Activated CD4-positive, alpha-beta memory T cell treated with anti-CD3 and anti-CD28 coated beads for 36 hours (primary cell): ENCODE results near the gene ALG8. TPM values are rescaled to one million over a fixed set of nuclear protein-coding genes. Genes with fewer than 3 reads are reported as not detected.

Source experiments
- CTCF ChIA-PET: fragments of 350-600 bp; sonication (Branson Sonifier 250); formaldehyde crosslinking; loops from one replicate; lab custom pipeline; 2021; ENCODE audit warnings: antibody characterized with exemption, inconsistent platforms; lab: Charles Lee
- POLR2A ChIA-PET: fragments of 350-600 bp; sonication (Branson Sonifier 250); formaldehyde crosslinking; loops from one replicate; lab custom pipeline; 2021; ENCODE audit warnings: antibody characterized with exemption; lab: Charles Lee
- DNase-seq: peaks from one replicate; pipeline ENCODE4 v3.0.0-alpha.2; 2020
- H3K27ac Mint-ChIP-seq: one replicate; pipeline ENCODE4 v1.8.0; 2021; ENCODE audit warnings: mixed read lengths
- H3K27me3 Mint-ChIP-seq: one replicate; pipeline ENCODE4 v1.8.0; 2021; ENCODE audit warnings: mixed read lengths
- H3K36me3 Mint-ChIP-seq: one replicate; pipeline ENCODE4 v1.8.0; 2021; ENCODE audit warnings: mixed read lengths
- H3K4me1 Mint-ChIP-seq: one replicate; pipeline ENCODE4 v1.8.0; 2021; ENCODE audit warnings: low read depth, mixed read lengths
- H3K4me3 Mint-ChIP-seq: one replicate; pipeline ENCODE4 v1.8.0; 2021; ENCODE audit warnings: mild to moderate bottlenecking, mixed read lengths
- H3K9me3 Mint-ChIP-seq: one replicate; pipeline ENCODE4 v1.8.0; 2021; ENCODE audit warnings: mixed read lengths
- intact Hi-C: fragments of 100-400 bp; cut with micrococcal nuclease; formaldehyde crosslinking; loops from one replicate; pipeline ENCODE4 v1.15.1; 2023
- total RNA-seq, 2 experiments: library from RNA; stranded (reverse); gene quantifications; one replicate each; pipeline ENCODE4 v1.2.3, GENCODE V29; 2021

The ALG8 gene
- total RNA-seq, 2 experiments from 2014 or later: 45.8 to 45.9 TPM

- Mint-ChIP-seq H3K9me3 (no peaks in the 10 kb centered on the region), H3K27ac (peak overlapping the region; percentile 8), H3K27me3 (no peaks in the 10 kb centered on the region), H3K36me3 (peaks cover 5% of the 10 kb centered on the region), H3K4me3 (no peak overlapping the region), H3K4me1 (peaks cover 45% of the 10 kb centered on the region)
- DNase-seq: no peak
- POLR2A ChIA-PET: interaction anchor here (0.5 to 2.1 kb wide), 3 partner anchors 63 to 151 kb away, joined by 3 to 8 read pairs (median 3); partner anchors contain the start of genes ALG8, KCTD21 and USP35
- intact Hi-C loops: loop anchor here (5.0 kb wide), 2 partner anchors 340 to 485 kb away; partner anchors contain the start of gene GAB2
- CTCF ChIA-PET: interaction anchor here (0.7 to 1.5 kb wide), 2 partner anchors 30 to 31 kb away, joined by 3 to 4 read pairs; no protein-coding TSS in a partner anchor
Observed at GRCh38 chr11:78076733-78077403, 62.6 kb downstream of the ALG8 start.

DNA sequence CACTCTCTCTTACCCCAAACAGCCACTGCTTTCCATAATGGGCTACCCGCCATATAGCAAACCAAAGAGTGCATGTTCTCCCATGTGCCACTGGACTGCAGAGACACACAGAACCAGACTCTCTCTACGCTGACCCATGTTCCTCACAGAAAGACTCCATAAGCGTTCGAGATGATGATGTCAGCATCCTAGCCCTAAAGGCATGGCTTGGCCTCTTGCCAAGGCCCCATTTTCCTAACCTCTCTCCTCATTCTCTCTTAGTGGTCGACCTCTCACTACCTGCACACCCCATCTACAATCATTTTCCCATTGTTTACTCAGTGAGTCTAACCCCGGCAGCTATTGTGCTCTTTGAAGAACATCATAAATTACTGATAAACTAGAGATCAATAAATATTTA lies 64.7 kb downstream of the ALG8 start:
- no peaks in the 10 kb centered on the region for H3K27me3 Mint-ChIP-seq
- peaks cover 34% of the 10 kb centered on the region for H3K4me1 Mint-ChIP-seq
- DNase-seq: no peak
- intact Hi-C loops: loop anchor here (5.0 kb wide), 2 partner anchors 343 to 488 kb away; partner anchors contain the start of gene GAB2
- no peaks in the 10 kb centered on the region for H3K9me3 Mint-ChIP-seq
- H3K4me3 Mint-ChIP-seq: no peak overlapping the region
- no peak overlapping the region for H3K27ac Mint-ChIP-seq
- ChIA-PET POLR2A (no interaction called here), CTCF (no interaction called here)
- H3K36me3 Mint-ChIP-seq: peaks cover 11% of the 10 kb centered on the region

DNA sequence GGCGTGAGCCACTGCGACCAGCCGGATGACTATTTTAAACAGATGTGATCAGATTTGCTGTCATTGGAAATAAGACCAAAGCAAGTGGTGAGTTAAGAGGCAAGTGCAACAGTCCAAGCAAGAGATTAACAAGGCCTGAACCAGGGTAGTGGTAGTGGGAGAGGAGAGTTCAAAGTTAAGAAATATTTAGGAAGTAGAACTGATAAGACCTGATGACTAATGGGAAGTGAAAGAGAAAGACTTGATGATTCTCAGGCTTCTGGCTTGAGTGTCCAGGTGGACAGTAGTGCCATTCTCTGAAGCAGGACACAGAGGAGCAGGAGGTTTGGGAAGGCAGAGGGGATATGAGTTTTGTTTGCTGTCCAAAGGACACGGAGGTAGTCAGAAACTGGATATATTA lies 67.0 kb downstream of the ALG8 start:
- H3K27me3 Mint-ChIP-seq: no peaks in the 10 kb centered on the region
- H3K36me3 Mint-ChIP-seq: peaks cover 22% of the 10 kb centered on the region
- intact Hi-C loops: no loop called here
- H3K4me3 Mint-ChIP-seq: no peak overlapping the region
- no peak for DNase-seq
- H3K9me3 Mint-ChIP-seq: no peaks in the 10 kb centered on the region
- H3K27ac Mint-ChIP-seq: no peak overlapping the region
- ChIA-PET CTCF (no interaction called here), POLR2A (no interaction called here)
- peaks cover 24% of the 10 kb centered on the region for H3K4me1 Mint-ChIP-seq

GRCh38 chr11:78071717-78072116 lies 67.7 kb downstream of the ALG8 start:
- Mint-ChIP-seq H3K4me3 (no peak overlapping the region), H3K27me3 (no peaks in the 10 kb centered on the region), H3K36me3 (peaks cover 25% of the 10 kb centered on the region), H3K27ac (no peak overlapping the region), H3K9me3 (no peaks in the 10 kb centered on the region), H3K4me1 (peaks cover 20% of the 10 kb centered on the region)
- ChIA-PET POLR2A (no interaction called here), CTCF (no interaction called here)
- no peak for DNase-seq
- intact Hi-C loops: no loop called here

GRCh38 chr11:78070621-78071020 lies 68.8 kb downstream of the ALG8 start:
- POLR2A ChIA-PET: no interaction called here
- Mint-ChIP-seq H3K9me3 (no peaks in the 10 kb centered on the region), H3K27ac (no peak overlapping the region), H3K4me1 (peaks cover 11% of the 10 kb centered on the region), H3K27me3 (no peaks in the 10 kb centered on the region), H3K4me3 (no peak overlapping the region), H3K36me3 (peaks cover 23% of the 10 kb centered on the region)
- CTCF ChIA-PET: no interaction called here
- DNase-seq: no peak
- intact Hi-C loops: no loop called here

- no peak for DNase-seq
- H3K4me1 Mint-ChIP-seq: peaks cover 5% of the 10 kb centered on the region
- ChIA-PET CTCF (interaction anchor here (1.6 kb wide), 1 partner anchor 9 kb away, joined by 3 read pairs; no protein-coding TSS in a partner anchor), POLR2A (interaction anchor here (1.2 kb wide), 1 partner anchor 10 kb away, joined by 6 read pairs; the partner anchor contains the start of gene NDUFC2)
- no peak overlapping the region for H3K4me3 Mint-ChIP-seq
- no peaks in the 10 kb centered on the region for H3K9me3 Mint-ChIP-seq
- H3K36me3 Mint-ChIP-seq: peaks cover 23% of the 10 kb centered on the region
- no peaks in the 10 kb centered on the region for H3K27me3 Mint-ChIP-seq
- intact Hi-C loops: no loop called here
- H3K27ac Mint-ChIP-seq: no peak overlapping the region
Observed at GRCh38 chr11:78069465-78069864, 70.0 kb downstream of the ALG8 start.

- Mint-ChIP-seq H3K4me3 (no peak overlapping the region), H3K4me1 (peaks cover 2% of the 10 kb centered on the region), H3K9me3 (no peaks in the 10 kb centered on the region), H3K27me3 (no peaks in the 10 kb centered on the region), H3K36me3 (peaks cover 23% of the 10 kb centered on the region), H3K27ac (no peak overlapping the region)
- ChIA-PET CTCF (interaction anchor here (1.6 kb wide), 1 partner anchor 11 kb away, joined by 3 read pairs; no protein-coding TSS in a partner anchor), POLR2A (no interaction called here)
- no peak for DNase-seq
- intact Hi-C loops: no loop called here
Observed at GRCh38 chr11:78067704-78068103, 71.7 kb downstream of the ALG8 start.

GRCh38 chr11:78066471-78066870 lies 73.0 kb downstream of the ALG8 start:
- ChIA-PET CTCF (no interaction called here), POLR2A (interaction anchor here (0.9 kb wide), 1 partner anchor 13 kb away, joined by 3 read pairs; the partner anchor contains the start of gene NDUFC2)
- Mint-ChIP-seq H3K36me3 (peaks cover 17% of the 10 kb centered on the region), H3K4me3 (no peak overlapping the region), H3K9me3 (no peaks in the 10 kb centered on the region), H3K27me3 (no peaks in the 10 kb centered on the region), H3K27ac (no peak overlapping the region), H3K4me1 (no peaks in the 10 kb centered on the region)
- intact Hi-C loops: no loop called here
- no peak for DNase-seq

DNA sequence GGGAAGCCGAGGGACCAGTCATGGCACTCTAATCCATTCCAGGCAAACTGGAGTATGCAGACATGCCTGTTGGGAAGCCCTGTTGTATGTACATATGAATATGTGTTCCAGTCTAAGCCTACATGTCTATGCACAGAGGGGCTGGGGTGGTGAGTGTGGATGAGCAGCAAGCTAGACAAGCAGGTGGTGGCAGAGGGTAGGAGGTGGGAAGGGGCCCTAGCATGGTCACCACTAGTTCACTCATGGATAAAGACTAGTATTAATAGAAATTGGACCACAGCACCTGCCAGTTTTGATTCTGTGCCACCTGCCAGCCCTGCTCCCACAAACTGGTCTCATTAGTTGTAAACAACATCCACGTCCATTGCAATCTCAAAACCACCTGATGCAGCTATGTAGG lies 74.2 kb downstream of the ALG8 start:
- POLR2A ChIA-PET: interaction anchor here (0.9 kb wide), 1 partner anchor 14 kb away, joined by 3 read pairs; the partner anchor contains the start of gene NDUFC2
- intact Hi-C loops: no loop called here
- H3K4me3 Mint-ChIP-seq: no peak overlapping the region
- H3K27ac Mint-ChIP-seq: no peak overlapping the region
- H3K9me3 Mint-ChIP-seq: no peaks in the 10 kb centered on the region
- H3K4me1 Mint-ChIP-seq: no peaks in the 10 kb centered on the region
- peaks cover 15% of the 10 kb centered on the region for H3K36me3 Mint-ChIP-seq
- no peaks in the 10 kb centered on the region for H3K27me3 Mint-ChIP-seq
- DNase-seq: no peak
- CTCF ChIA-PET: no interaction called here

GRCh38 chr11:78063440-78064181 lies 75.8 kb downstream of the ALG8 start, which contains the start of gene THRSP:
TSS of gene THRSP (plus strand) at chr11:78063861. CDS start at chr11:78063882, 21 bp downstream.
- no peaks in the 10 kb centered on the region for H3K27me3 Mint-ChIP-seq
- no peaks in the 10 kb centered on the region for H3K9me3 Mint-ChIP-seq
- POLR2A ChIA-PET: no interaction called here
- no peak within 1 kb of the TSS for H3K27ac Mint-ChIP-seq
- no peaks in the 10 kb centered on the region for H3K4me1 Mint-ChIP-seq
- CTCF ChIA-PET: interaction anchor here (1.9 kb wide), 1 partner anchor 17 kb away, joined by 8 read pairs; no protein-coding TSS in a partner anchor
- no peak for DNase-seq
- intact Hi-C loops: no loop called here
- no peak within 1 kb of the TSS for H3K4me3 Mint-ChIP-seq
- H3K36me3 Mint-ChIP-seq: peaks cover 6% of the 10 kb centered on the region

DNA sequence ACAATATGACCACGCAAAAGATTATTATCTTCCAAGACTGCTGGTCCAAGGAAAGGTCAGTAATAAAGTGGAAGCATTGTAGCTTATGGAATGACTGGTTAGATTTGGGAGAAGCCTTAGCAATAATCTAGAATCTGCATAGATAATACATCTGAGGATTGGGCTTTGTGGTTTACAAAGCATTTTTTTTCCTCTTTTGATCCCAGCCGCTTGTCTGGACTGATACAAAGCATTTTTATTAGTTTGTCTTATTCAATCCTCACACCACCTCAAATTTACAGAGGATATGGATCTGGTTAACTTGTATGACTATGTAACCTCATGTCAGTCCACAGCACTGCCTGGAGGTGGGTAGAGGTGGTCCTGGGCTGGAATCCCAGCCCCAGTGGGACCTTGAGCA lies 76.8 kb downstream of the ALG8 start:
- peaks cover 5% of the 10 kb centered on the region for H3K36me3 Mint-ChIP-seq
- H3K27ac Mint-ChIP-seq: no peak overlapping the region
- no peaks in the 10 kb centered on the region for H3K4me1 Mint-ChIP-seq
- DNase-seq: no peak
- H3K4me3 Mint-ChIP-seq: no peak overlapping the region
- CTCF ChIA-PET: interaction anchor here (1.9 kb wide), 1 partner anchor 16 kb away, joined by 8 read pairs; no protein-coding TSS in a partner anchor
- H3K27me3 Mint-ChIP-seq: no peaks in the 10 kb centered on the region
- no peaks in the 10 kb centered on the region for H3K9me3 Mint-ChIP-seq
- intact Hi-C loops: no loop called here
- POLR2A ChIA-PET: no interaction called here

GRCh38 chr11:78061921-78062311 lies 77.5 kb downstream of the ALG8 start:
- H3K9me3 Mint-ChIP-seq: no peaks in the 10 kb centered on the region
- no peaks in the 10 kb centered on the region for H3K27me3 Mint-ChIP-seq
- H3K36me3 Mint-ChIP-seq: no peaks in the 10 kb centered on the region
- no peak overlapping the region for H3K4me3 Mint-ChIP-seq
- ChIA-PET POLR2A (no interaction called here), CTCF (interaction anchor here (1.9 kb wide), 1 partner anchor 15 kb away, joined by 8 read pairs; no protein-coding TSS in a partner anchor)
- no peaks in the 10 kb centered on the region for H3K4me1 Mint-ChIP-seq
- intact Hi-C loops: no loop called here
- no peak overlapping the region for H3K27ac Mint-ChIP-seq
- no peak for DNase-seq
